Measurements from ENCODE around the gene NEUROD6. TPM values are rescaled to one million over a fixed set of nuclear protein-coding genes. Genes with fewer than 3 reads are reported as not detected.

Gene NEUROD6
- polyA plus RNA-seq, 3 donors, result not detected

DNA sequence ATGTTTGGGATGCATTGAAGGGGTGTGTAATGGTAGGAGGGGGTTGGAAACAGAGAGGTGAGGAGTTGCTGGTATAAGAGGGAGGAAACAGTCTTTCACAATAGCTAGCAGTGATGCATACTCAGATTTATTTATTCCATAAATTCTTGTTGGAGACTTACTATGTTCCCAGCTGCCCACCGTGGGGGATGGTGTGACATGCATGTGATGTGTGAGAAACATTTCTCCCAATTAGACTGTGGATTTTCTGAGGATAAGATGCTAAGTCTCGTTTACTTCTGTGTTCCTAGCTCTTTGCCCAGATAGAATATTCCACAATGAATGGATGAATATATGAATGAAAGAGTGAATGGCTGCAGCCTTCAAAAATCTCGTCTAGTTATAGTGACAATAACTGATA, 23.0 kb upstream of the NEUROD6 start:
- WGBS (ENCODE audit: insufficient coverage), result no CpG with 5 or more reads among the region's 3 CpGs
- no peaks in the 10 kb centered on the region for H4K20me1 ChIP-seq (ENCODE audit: insufficient read depth, low read length)
- Mint-ChIP-seq H3K9me3 (no peaks in the 10 kb centered on the region), H3K36me3 (no peaks in the 10 kb centered on the region), H3K27ac (no peak overlapping the region), H3K27me3 (ENCODE audit: low read depth in 3 of 3) (peaks cover 0 to 4% (median 2%) of the 10 kb centered on the region in 3 donors), H3K4me1 (no peaks in the 10 kb centered on the region), H3K4me3 (no peak overlapping the region)
- no peak overlapping the region for H3K27ac ChIP-seq (ENCODE audit: low read depth in 1 of 2, low read length in 2 of 2)
- TF ChIP-seq CTCF (IDR thresholded peaks at IDR 0.05), result no peak
- intact Hi-C loops (cut with micrococcal nuclease), result no loop called here
- H3K4me2 ChIP-seq (replicated peaks; ENCODE audit: extremely low read depth, low read length, poor library complexity, severe bottlenecking), result no peak overlapping the region
- H2AFZ ChIP-seq (ENCODE audit: insufficient read depth, low read depth, low read length, poor library complexity, severe bottlenecking), result no peak overlapping the region
- DNase-seq, result no peak
- no peaks in the 10 kb centered on the region for H3K4me1 ChIP-seq (ENCODE audit: control insufficient read depth in 1 of 2, insufficient read depth in 2 of 2, low read length in 2 of 2)
- H3K4me3 ChIP-seq (replicated peaks in 1 of 3; ENCODE audit: low read depth in 2 of 3, low read length in 3 of 3), result no peak overlapping the region
- no peaks in the 10 kb centered on the region for H3K36me3 ChIP-seq (replicated peaks in 1 of 2; ENCODE audit: control insufficient read depth in 1 of 2, insufficient read depth in 2 of 2, low read length in 2 of 2)
- no peaks in the 10 kb centered on the region for H3K79me2 ChIP-seq (ENCODE audit: insufficient read depth, low read length)
- no peak overlapping the region for H3K9ac ChIP-seq (ENCODE audit: insufficient read depth, low read length, poor library complexity, severe bottlenecking)
- no peaks in the 10 kb centered on the region for H3K27me3 ChIP-seq (ENCODE audit: control insufficient read depth in 2 of 2, insufficient read depth in 2 of 2, low read length in 2 of 2)
- H3K9me3 ChIP-seq (replicated peaks in 1 of 2; ENCODE audit: control insufficient read depth in 1 of 2, insufficient read depth in 1 of 2, low read length in 2 of 2), result no peaks in the 10 kb centered on the region

- Histone ChIP-seq H3K79me2 (ENCODE audit: insufficient read depth, low read length) (no peaks in the 10 kb centered on the region), H3K4me1 (ENCODE audit: control insufficient read depth in 1 of 2, insufficient read depth in 2 of 2, low read length in 2 of 2) (no peaks in the 10 kb centered on the region), H3K27ac (ENCODE audit: low read depth in 1 of 2, low read length in 2 of 2) (no peak overlapping the region), H3K4me2 (replicated peaks; ENCODE audit: extremely low read depth, low read length, poor library complexity, severe bottlenecking) (no peak overlapping the region), H2AFZ (ENCODE audit: insufficient read depth, low read depth, low read length, poor library complexity, severe bottlenecking) (no peak overlapping the region), H3K9me3 (replicated peaks in 1 of 2; ENCODE audit: control insufficient read depth in 1 of 2, insufficient read depth in 1 of 2, low read length in 2 of 2) (no peaks in the 10 kb centered on the region), H3K4me3 (replicated peaks in 1 of 3; ENCODE audit: low read depth in 2 of 3, low read length in 3 of 3) (no peak overlapping the region), H3K36me3 (replicated peaks in 1 of 2; ENCODE audit: control insufficient read depth in 1 of 2, insufficient read depth in 2 of 2, low read length in 2 of 2) (no peaks in the 10 kb centered on the region), H4K20me1 (ENCODE audit: insufficient read depth, low read length) (no peaks in the 10 kb centered on the region), H3K9ac (ENCODE audit: insufficient read depth, low read length, poor library complexity, severe bottlenecking) (no peak overlapping the region), H3K27me3 (ENCODE audit: control insufficient read depth in 2 of 2, insufficient read depth in 2 of 2, low read length in 2 of 2) (no peaks in the 10 kb centered on the region)
- DNase-seq, result no peak
- TF ChIP-seq CTCF (IDR thresholded peaks at IDR 0.05), result no peak
- Mint-ChIP-seq H3K36me3 (no peaks in the 10 kb centered on the region), H3K4me1 (no peaks in the 10 kb centered on the region), H3K27ac (no peak overlapping the region), H3K4me3 (no peak overlapping the region), H3K27me3 (ENCODE audit: low read depth in 3 of 3) (peaks cover 0 to 4% (median 2%) of the 10 kb centered on the region in 3 donors), H3K9me3 (no peaks in the 10 kb centered on the region)
- intact Hi-C loops (cut with micrococcal nuclease), result no loop called here
- 82% methylated on average over 3 of the region's 5 CpGs for WGBS (ENCODE audit: insufficient coverage)
These were observed 22.5 kb upstream of the NEUROD6 start for GRCh38 chr7:31363051-31363450.
